GM18868 (cell line): ENCODE data around the gene SESN1.

ENCODE experiments used
- ATAC-seq: cut with Tn5 transposase; IDR thresholded peaks from one replicate; pipeline ENCODE4 v1.9.1; 2021; ENCODE audit warnings: mild to moderate bottlenecking, moderate library complexity; ENCODE audit not compliant: unreplicated experiment

Gene SESN1

DNA sequence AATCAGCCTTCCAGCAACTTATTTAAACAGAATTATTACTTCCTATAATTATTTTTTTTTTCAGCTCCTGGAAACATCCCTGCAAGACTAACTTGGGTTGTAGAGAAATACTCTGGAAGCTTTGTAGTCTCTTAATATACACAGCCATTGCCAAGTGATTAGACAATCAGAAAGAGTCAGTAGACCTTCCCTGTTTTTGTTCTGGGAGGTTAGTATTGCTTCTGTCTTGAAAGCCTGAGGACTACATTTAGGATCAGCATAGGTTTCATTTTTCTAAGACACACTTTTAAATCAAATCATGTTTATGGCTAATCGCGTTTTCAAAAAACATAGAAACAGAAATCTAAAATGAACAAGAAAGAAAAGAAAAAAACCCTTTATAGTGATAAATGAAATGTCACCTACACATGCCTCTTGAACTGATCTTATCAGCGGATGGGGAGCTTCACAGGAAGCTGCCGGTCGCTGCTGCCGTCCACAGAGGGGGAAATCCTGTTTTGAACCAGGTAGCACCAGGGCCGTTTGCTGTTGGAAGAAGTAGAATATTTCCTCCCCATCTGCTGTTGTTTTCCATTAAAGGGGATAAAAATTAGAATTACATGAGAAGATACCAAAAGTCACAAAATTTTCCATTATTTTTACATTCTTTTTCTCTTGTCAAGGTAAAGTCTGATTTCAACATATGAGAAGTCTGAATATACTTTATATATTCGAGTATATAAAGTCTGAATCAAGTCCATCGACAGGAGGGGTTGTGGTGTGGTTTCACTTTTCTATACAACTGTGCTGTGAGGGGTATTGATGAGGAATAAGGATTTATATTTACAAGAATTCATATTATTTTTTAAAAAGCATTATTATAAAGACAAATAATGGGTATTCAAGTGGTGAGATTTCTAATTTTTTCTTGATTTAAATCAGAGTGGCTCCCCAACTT is 151.8 kb downstream of the SESN1 start:
- no peak for ATAC-seq

GRCh38 chr6:108941859-108942258 is 152.8 kb downstream of the SESN1 start:
- ATAC-seq, result no peak

DNA sequence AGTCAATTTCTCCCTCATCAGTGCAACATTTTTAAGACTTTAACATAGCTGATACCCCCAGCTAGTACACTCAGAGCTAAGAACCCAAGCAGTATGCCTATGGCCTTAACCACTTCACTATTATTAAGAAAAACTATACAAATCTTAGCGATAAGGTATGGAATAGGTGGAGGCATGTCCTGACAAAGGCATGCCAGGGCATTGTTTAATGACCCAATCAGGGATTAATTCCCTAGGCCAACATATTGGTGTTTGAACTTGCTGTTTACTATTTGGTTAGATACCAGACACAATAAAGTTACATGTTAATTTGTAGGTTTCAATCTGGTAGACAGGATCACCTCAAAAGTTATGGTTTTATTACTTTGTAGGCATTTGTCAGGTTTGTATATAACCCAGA is 153.4 kb downstream of the SESN1 start:
- ATAC-seq, result no peak

GRCh38 chr6:108940741-108941140 is 153.9 kb downstream of the SESN1 start:
- no peak for ATAC-seq

DNA sequence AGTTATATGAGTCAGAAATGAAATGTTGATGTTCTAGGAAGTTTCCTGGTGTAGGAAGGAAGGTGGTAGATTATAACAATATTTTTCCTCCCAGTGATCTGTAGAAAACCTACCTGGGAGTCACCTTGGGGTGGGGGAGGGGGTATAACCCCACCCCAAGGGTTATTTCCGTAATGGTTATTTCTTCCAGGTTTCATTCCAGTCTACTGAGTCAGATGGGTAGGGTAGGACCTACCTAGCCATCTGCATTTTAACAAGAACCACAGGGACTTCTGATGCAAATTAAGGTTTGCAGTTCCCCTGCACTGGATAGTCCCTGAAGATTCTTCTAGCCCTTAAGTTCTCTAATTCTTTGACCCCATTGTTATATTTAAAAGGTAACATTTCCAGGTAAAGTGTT is 157.5 kb downstream of the SESN1 start:
- ATAC-seq, result no peak
